CD1c-positive myeloid dendritic cell (primary cell): ENCODE results near the gene DERA.
A peak's percentile ranks its signal among the peaks of the same experiment; 100 is the strongest.
"Not testable (repeated sequence)": the region's sequence is repeated elsewhere in the genome, so short reads cannot be mapped to it uniquely, and the experiment has no call there.

Source experiments
- DNase-seq: peaks from one replicate; pipeline ENCODE4 v3.0.0-alpha.2; 2016; ENCODE audit errors: extremely low spot score

DERA gene

GRCh38 chr12:16008421-16008824 is 97.3 kb downstream of the DERA start:
- no peak for DNase-seq

GRCh38 chr12:16012117-16012516 is 101.0 kb downstream of the DERA start:
- DNase-seq: no peak

- not testable (repeated sequence) for DNase-seq
Observed at GRCh38 chr12:16013722-16014121, 102.6 kb downstream of the DERA start.

GRCh38 chr12:16014394-16014793 is 103.3 kb downstream of the DERA start:
- not testable (repeated sequence) for DNase-seq

GRCh38 chr12:16016748-16017147 is 105.6 kb downstream of the DERA start:
- no peak for DNase-seq

- no peak for DNase-seq
Observed at GRCh38 chr12:16018306-16018705, 107.2 kb downstream of the DERA start.

- no peak for DNase-seq
Observed at GRCh38 chr12:16019136-16019535, 108.0 kb downstream of the DERA start.

- peak; percentile 6 for DNase-seq
Observed at GRCh38 chr12:16020031-16020430, 108.9 kb downstream of the DERA start.

GRCh38 chr12:16021026-16021425 is 109.9 kb downstream of the DERA start:
- DNase-seq: no peak

GRCh38 chr12:16021676-16022075 is 110.5 kb downstream of the DERA start:
- DNase-seq: no peak

GRCh38 chr12:16027002-16027401 is 115.9 kb downstream of the DERA start:
- no peak for DNase-seq

- DNase-seq: no peak
Observed at GRCh38 chr12:16030744-16031143, 119.6 kb downstream of the DERA start.

GRCh38 chr12:16034136-16034817 is 123.1 kb downstream of the DERA start:
- no peak for DNase-seq

GRCh38 chr12:16036073-16036472 is 124.9 kb downstream of the DERA start:
- DNase-seq: no peak

GRCh38 chr12:16037533-16037932 is 126.4 kb downstream of the DERA start:
- no peak for DNase-seq

GRCh38 chr12:16043480-16043879 is 132.3 kb downstream of the DERA start:
- DNase-seq: no peak

- no peak for DNase-seq
Observed at GRCh38 chr12:16046266-16046665, 135.1 kb downstream of the DERA start.

GRCh38 chr12:16048511-16048910 is 137.4 kb downstream of the DERA start:
- no peak for DNase-seq

- DNase-seq: no peak
Observed at GRCh38 chr12:16056910-16057309, 145.8 kb downstream of the DERA start.

- DNase-seq: not testable (repeated sequence)
Observed at GRCh38 chr12:16057351-16057751, 146.2 kb downstream of the DERA start.

- no peak for DNase-seq
Observed at GRCh38 chr12:16062611-16063010, 151.5 kb downstream of the DERA start.

- DNase-seq: no peak
Observed at GRCh38 chr12:16063726-16064125, 152.6 kb downstream of the DERA start.

GRCh38 chr12:16070113-16070512 is 159.0 kb downstream of the DERA start:
- no peak for DNase-seq

- DNase-seq: no peak
Observed at GRCh38 chr12:16072678-16073077, 161.5 kb downstream of the DERA start.
